Ovary (tissue), 9 donors: Measurements from ENCODE around the gene ASIC4. TPM values are rescaled to one million over a fixed set of nuclear protein-coding genes. Genes with fewer than 3 reads are reported as not detected.

Experiments used
- DNase-seq, 5 donors: peaks; one replicate each; pipeline ENCODE4 v3.0.0-alpha.2; 2019 to 2020
- H3K27ac ChIP-seq, 2 donors: fragments of 200-600 bp; one replicate each; pipeline versions ENCODE4 v1.5.1 to v1.8.0; 2019 to 2022
- H3K27me3 ChIP-seq: fragments of 200-600 bp; one replicate; pipeline ENCODE4 v1.8.0; 2022
- H3K36me3 ChIP-seq: fragments of 200-600 bp; sonication (generic); one replicate; pipeline ENCODE4 v1.5.1; 2019
- H3K4me1 ChIP-seq: one replicate; pipeline ENCODE4 v1.8.1; 2013; ENCODE audit warnings: mild to moderate bottlenecking, moderate library complexity; ENCODE audit not compliant: insufficient read depth
- H3K4me3 ChIP-seq: fragments of 200-600 bp; sonication (generic); one replicate; pipeline ENCODE4 v1.5.1; 2017
- H3K9me3 ChIP-seq, 2 donors: fragments of 200-600 bp in 1 of 2; sonication (generic) in 1 of 2; one replicate each; pipeline versions ENCODE4 v1.5.1 to v1.8.1; 2013 to 2019; ENCODE audit warnings: mild to moderate bottlenecking in 1 of 2, moderate library complexity in 1 of 2
- CTCF ChIP-seq, 3 donors: fragments of 450-650 bp in 2 of 3; fragments of 200-600 bp in 1 of 3; IDR thresholded peaks; one replicate each; pipeline versions ENCODE4 v1.5.1 to v1.8.0; 2016 to 2022; ENCODE audit warnings: antibody characterized with exemption in 3 of 3, mild to moderate bottlenecking in 1 of 3
- EP300 ChIP-seq: sonication (generic); formaldehyde crosslinking; IDR thresholded peaks from one replicate; pipeline ENCODE4 v1.6.1; 2017; ENCODE audit warnings: antibody characterized with exemption
- POLR2A ChIP-seq: fragments of 450-650 bp; IDR thresholded peaks from one replicate; pipeline ENCODE4 v1.6.1; 2017; ENCODE audit warnings: antibody characterized with exemption, mild to moderate bottlenecking, moderate library complexity
- WGBS, 3 donors: extraction: QIAGEN DNeasy Blood & Tissue Kit in 1 of 3; methylation state at CpG; one replicate each; pipeline versions ENCODE4 v1.1.5 to v1.1.7; 2013 to 2017; 5-methylcytosine and 5-hydroxymethylcytosine counted together
- intact Hi-C, 4 donors: fragments of 100-400 bp; cut with DNase I; formaldehyde crosslinking; loops; one replicate each; pipeline versions ENCODE4 v1.11.0 to v1.15.1; 2022 to 2023
- polyA plus RNA-seq, 2 donors: library from polyadenylated mRNA; stranded (reverse); fragments of 200-250 nt in 1 of 2; fragments of 350-450 nt in 1 of 2; fragmentation: Illumina TruSeq in 1 of 2; extraction: RNeasy Lipid Tissue Mini Kit (QIAGEN cat#74804) in 1 of 2; gene quantifications; one replicate each; pipeline ENCODE4 v1.2.3, GENCODE V29; 2013 to 2014
- total RNA-seq, 7 donors: library from RNA; depleted of rRNA in 2 of 7; stranded (reverse); fragments of >200 nt in 2 of 7; fragmentation: NEBNext Ultra II Directional in 3 of 7; extraction: Animal tissue kit (Norgen Biotek cat#: 25700) in 3 of 7; gene quantifications; one replicate each; pipeline versions ENCODE4 v1.1.0 to v1.2.4, GENCODE V29; 2016 to 2023
- donor health status: DM: no; HTN: no; CAD: no; lungs with moderate emphysema.
- donor health status: DM: no; HTN: no; CAD: no.
- donor health status: Bipolar disorder and iron deficiency.
- donor health status: DM: yes; HTN: yes; CAD: no.
- donor health status: DM: no; HTN: no; CAD: no.
- donor health status: DM: yes; HTN: yes; CAD: no.

Gene ASIC4
- total and polyA plus RNA-seq, 9 donors: 0.05 to 0.28 (median 0.17) TPM; not detected in 5

- 7 to 12% (median 11%) methylated on average over 58 to 89 of the region's 89 CpGs for WGBS, 3 donors
- TF ChIP-seq CTCF (IDR thresholded peaks at IDR 0.05) (no peak), POLR2A (no peak), EP300 (no peak)
- peaks cover 1% of the 10 kb centered on the region for H3K4me1 ChIP-seq
- DNase-seq: no peak
- intact Hi-C loops: no loop called here
- H3K4me3 ChIP-seq: peak overlapping the region; percentile 12
- H3K27ac ChIP-seq: no peak overlapping the region
- H3K9me3 ChIP-seq: no peaks in the 10 kb centered on the region
- no peaks in the 10 kb centered on the region for H3K27me3 ChIP-seq
- H3K36me3 ChIP-seq: no peaks in the 10 kb centered on the region
These were observed 29.7 kb upstream of the ASIC4 start for GRCh38 chr2:219484343-219485200.

GRCh38 chr2:219485201-219485580, 29.1 kb upstream of the ASIC4 start:
- TF ChIP-seq CTCF (IDR thresholded peaks at IDR 0.05) (no peak), POLR2A (no peak), EP300 (no peak)
- DNase-seq: no peak
- Histone ChIP-seq H3K4me1 (peaks cover 1% of the 10 kb centered on the region), H3K27ac (no peak overlapping the region), H3K9me3 (no peaks in the 10 kb centered on the region), H3K4me3 (no peak overlapping the region), H3K36me3 (no peaks in the 10 kb centered on the region), H3K27me3 (no peaks in the 10 kb centered on the region)
- intact Hi-C loops: no loop called here
- 82 to 88% (median 85%) methylated on average over 12 of the region's 12 CpGs for WGBS, 3 donors

GRCh38 chr2:219486380-219486959, 27.8 kb upstream of the ASIC4 start:
- 78 to 81% (median 79%) methylated on average over 8 of the region's 8 CpGs for WGBS, 3 donors
- H3K4me1 ChIP-seq: peaks cover 1% of the 10 kb centered on the region
- H3K36me3 ChIP-seq: no peaks in the 10 kb centered on the region
- no peak for TF ChIP-seq POLR2A
- no peak for TF ChIP-seq EP300
- TF ChIP-seq CTCF (IDR thresholded peaks at IDR 0.05): no peak
- DNase-seq: no peak
- no peaks in the 10 kb centered on the region for H3K27me3 ChIP-seq
- intact Hi-C loops: no loop called here
- no peaks in the 10 kb centered on the region for H3K9me3 ChIP-seq
- no peak overlapping the region for H3K27ac ChIP-seq
- H3K4me3 ChIP-seq: no peak overlapping the region

GRCh38 chr2:219488149-219488843, 26.0 kb upstream of the ASIC4 start:
- no peaks in the 10 kb centered on the region for H3K9me3 ChIP-seq
- intact Hi-C loops: no loop called here
- H3K4me3 ChIP-seq: no peak overlapping the region
- no peak for DNase-seq
- H3K27me3 ChIP-seq: no peaks in the 10 kb centered on the region
- no peaks in the 10 kb centered on the region for H3K36me3 ChIP-seq
- peaks cover 1% of the 10 kb centered on the region for H3K4me1 ChIP-seq
- TF ChIP-seq CTCF (IDR thresholded peaks at IDR 0.05) (no peak), EP300 (no peak), POLR2A (no peak)
- H3K27ac ChIP-seq: no peak overlapping the region
- WGBS, 3 donors: 89 to 96% (median 92%) methylated on average over 17 of the region's 17 CpGs
